Measurements from ENCODE around the gene KRTAP10-9. TPM values are rescaled to one million over a fixed set of nuclear protein-coding genes. Genes with fewer than 3 reads are reported as not detected.
"Not testable (repeated sequence)": the region's sequence is repeated elsewhere in the genome, so short reads cannot be mapped to it uniquely, and the experiment has no call there.

Gene KRTAP10-9
- polyA plus RNA-seq, 1 donor (not counting 4 experiments of a cell fraction or from before 2014, with no cell fraction given) = not detected

DNA sequence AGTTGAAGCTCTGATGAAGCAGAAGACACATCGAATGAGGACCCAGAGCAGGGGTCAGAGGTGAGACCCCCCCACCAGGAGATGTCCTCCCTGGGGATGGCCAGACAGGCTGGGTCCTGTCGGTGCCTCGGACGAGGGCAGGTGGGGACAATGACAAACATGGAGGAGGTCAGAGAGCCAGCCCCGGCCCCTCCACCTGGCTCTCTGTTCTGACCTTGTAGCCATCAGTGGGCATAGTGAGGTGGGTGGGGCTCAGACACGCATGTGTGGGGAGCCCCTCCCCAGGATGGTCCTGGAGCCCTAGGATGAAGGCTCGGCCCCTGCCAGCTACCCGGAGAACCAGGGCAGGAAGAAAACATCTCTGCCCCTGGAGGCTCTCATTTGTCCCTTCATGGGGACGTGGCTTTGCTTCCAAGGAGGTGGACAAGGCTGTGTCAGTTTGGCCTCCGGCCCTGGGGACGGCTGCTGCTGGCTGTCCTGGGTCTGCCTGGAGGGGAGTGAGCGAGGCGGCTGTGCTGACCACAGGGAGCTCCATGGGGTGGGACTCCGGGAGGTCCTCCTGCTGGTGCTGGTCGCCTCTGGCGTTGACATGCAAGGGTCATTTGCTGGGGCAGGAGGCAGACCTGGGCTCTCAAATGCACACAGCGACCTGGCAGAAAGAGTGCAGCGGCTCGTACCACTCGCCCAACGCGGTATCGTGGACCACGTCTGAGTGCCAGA is 37.1 kb upstream of the KRTAP10-9 start:
- DNase-seq (ENCODE audit: low read depth, low spot score) (no peak), FAIRE-seq (no peak)
- Histone ChIP-seq H3K4me1 (ENCODE audit: control insufficient read depth, extremely low read depth, insufficient read depth, low read length) (peaks cover 5% of the 10 kb centered on the region), H3K4me3 (ENCODE audit: control insufficient read depth in 2 of 3, extremely low read depth in 1 of 3, insufficient read depth in 2 of 3, low read depth in 1 of 3, low read length in 3 of 3) (no peak overlapping the region), H3K27me3 (ENCODE audit: control insufficient read depth, extremely low read depth, insufficient read depth, low read length) (no peaks in the 10 kb centered on the region), H2AFZ (ENCODE audit: control insufficient read depth, low read length) (no peak overlapping the region), H3K79me2 (ENCODE audit: control insufficient read depth, insufficient read depth, low read length) (no peaks in the 10 kb centered on the region), H3K9ac (ENCODE audit: control insufficient read depth, extremely low read depth, insufficient read depth, low read length) (no peak overlapping the region), H3K4me2 (ENCODE audit: control insufficient read depth, extremely low read depth, insufficient read depth, low read depth, low read length) (no peak overlapping the region), H3K36me3 (ENCODE audit: control insufficient read depth in 2 of 2, extremely low read depth in 1 of 2, insufficient read depth in 2 of 2, low read length in 2 of 2) (no peaks in the 10 kb centered on the region), H4K20me1 (ENCODE audit: control insufficient read depth, extremely low read depth, insufficient read depth, low read length) (no peaks in the 10 kb centered on the region), H3K27ac (ENCODE audit: control insufficient read depth, insufficient read depth, low read length) (no peak overlapping the region), H3K9me3 (ENCODE audit: control insufficient read depth, low read depth, low read length) (no peaks in the 10 kb centered on the region), H3K9me1 (ENCODE audit: control insufficient read depth, extremely low read depth, insufficient read depth, low read length) (no peaks in the 10 kb centered on the region)
- no peak for TF ChIP-seq EZH2 (IDR thresholded peaks at IDR 0.05; ENCODE audit: low read length)
- TF ChIP-seq, protein P1, sequence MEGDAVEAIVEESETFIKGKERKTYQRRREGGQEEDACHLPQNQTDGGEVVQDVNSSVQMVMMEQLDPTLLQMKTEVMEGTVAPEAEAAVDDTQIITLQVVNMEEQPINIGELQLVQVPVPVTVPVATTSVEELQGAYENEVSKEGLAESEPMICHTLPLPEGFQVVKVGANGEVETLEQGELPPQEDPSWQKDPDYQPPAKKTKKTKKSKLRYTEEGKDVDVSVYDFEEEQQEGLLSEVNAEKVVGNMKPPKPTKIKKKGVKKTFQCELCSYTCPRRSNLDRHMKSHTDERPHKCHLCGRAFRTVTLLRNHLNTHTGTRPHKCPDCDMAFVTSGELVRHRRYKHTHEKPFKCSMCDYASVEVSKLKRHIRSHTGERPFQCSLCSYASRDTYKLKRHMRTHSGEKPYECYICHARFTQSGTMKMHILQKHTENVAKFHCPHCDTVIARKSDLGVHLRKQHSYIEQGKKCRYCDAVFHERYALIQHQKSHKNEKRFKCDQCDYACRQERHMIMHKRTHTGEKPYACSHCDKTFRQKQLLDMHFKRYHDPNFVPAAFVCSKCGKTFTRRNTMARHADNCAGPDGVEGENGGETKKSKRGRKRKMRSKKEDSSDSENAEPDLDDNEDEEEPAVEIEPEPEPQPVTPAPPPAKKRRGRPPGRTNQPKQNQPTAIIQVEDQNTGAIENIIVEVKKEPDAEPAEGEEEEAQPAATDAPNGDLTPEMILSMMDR (optimal IDR thresholded peaks at IDR 0.05 in 1 of 3, IDR thresholded peaks at IDR 0.05 in 1 of 3, conservative IDR thresholded peaks at IDR 0.05 in 1 of 3; ENCODE audit: extremely low read depth in 1 of 3, insufficient read depth in 2 of 3, low read length in 3 of 3) = no peak
- dilution Hi-C loops (cut with MboI; ENCODE audit: extremely low pct_ligation_motif_present, low sequenced_read_pairs) = no loop called here

DNA sequence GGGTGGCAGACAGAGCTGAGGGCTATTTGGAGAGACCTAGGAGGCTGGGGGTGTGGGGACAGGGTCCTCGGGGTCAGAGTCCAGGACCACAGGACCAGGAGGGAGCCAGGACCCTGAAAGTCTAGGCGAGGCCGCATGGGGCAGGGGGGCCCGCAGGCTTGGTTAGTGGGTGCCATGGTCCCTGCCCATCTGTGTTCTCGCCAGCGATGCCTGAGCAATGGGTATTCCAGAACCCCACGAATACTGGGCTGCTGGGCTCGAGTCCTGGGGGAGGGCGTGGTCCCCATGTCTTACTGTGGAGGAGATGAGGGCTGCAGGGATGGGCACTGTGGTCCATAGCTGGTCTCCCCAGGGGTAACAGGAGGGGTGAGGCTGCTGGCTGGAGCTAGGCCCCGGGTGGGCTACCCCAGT is 36.6 kb upstream of the KRTAP10-9 start:
- Histone ChIP-seq H3K4me2 (ENCODE audit: control insufficient read depth, extremely low read depth, insufficient read depth, low read depth, low read length) (no peak overlapping the region), H3K27me3 (ENCODE audit: control insufficient read depth, extremely low read depth, insufficient read depth, low read length) (no peaks in the 10 kb centered on the region), H3K27ac (ENCODE audit: control insufficient read depth, insufficient read depth, low read length) (no peak overlapping the region), H3K9ac (ENCODE audit: control insufficient read depth, extremely low read depth, insufficient read depth, low read length) (no peak overlapping the region), H3K4me1 (ENCODE audit: control insufficient read depth, extremely low read depth, insufficient read depth, low read length) (peaks cover 5% of the 10 kb centered on the region), H4K20me1 (ENCODE audit: control insufficient read depth, extremely low read depth, insufficient read depth, low read length) (no peaks in the 10 kb centered on the region), H3K9me3 (ENCODE audit: control insufficient read depth, low read depth, low read length) (no peaks in the 10 kb centered on the region), H3K79me2 (ENCODE audit: control insufficient read depth, insufficient read depth, low read length) (no peaks in the 10 kb centered on the region), H3K9me1 (ENCODE audit: control insufficient read depth, extremely low read depth, insufficient read depth, low read length) (no peaks in the 10 kb centered on the region), H3K4me3 (ENCODE audit: control insufficient read depth in 2 of 3, extremely low read depth in 1 of 3, insufficient read depth in 2 of 3, low read depth in 1 of 3, low read length in 3 of 3) (no peak overlapping the region), H2AFZ (ENCODE audit: control insufficient read depth, low read length) (no peak overlapping the region), H3K36me3 (ENCODE audit: control insufficient read depth in 2 of 2, extremely low read depth in 1 of 2, insufficient read depth in 2 of 2, low read length in 2 of 2) (no peaks in the 10 kb centered on the region)
- dilution Hi-C loops (cut with MboI; ENCODE audit: extremely low pct_ligation_motif_present, low sequenced_read_pairs) = no loop called here
- TF ChIP-seq, protein P1 (optimal IDR thresholded peaks at IDR 0.05 in 1 of 3, IDR thresholded peaks at IDR 0.05 in 1 of 3, conservative IDR thresholded peaks at IDR 0.05 in 1 of 3; ENCODE audit: extremely low read depth in 1 of 3, insufficient read depth in 2 of 3, low read length in 3 of 3) = no peak
- no peak for TF ChIP-seq EZH2 (IDR thresholded peaks at IDR 0.05; ENCODE audit: low read length)
- FAIRE-seq (no peak), DNase-seq (ENCODE audit: low read depth, low spot score) (no peak)

DNA sequence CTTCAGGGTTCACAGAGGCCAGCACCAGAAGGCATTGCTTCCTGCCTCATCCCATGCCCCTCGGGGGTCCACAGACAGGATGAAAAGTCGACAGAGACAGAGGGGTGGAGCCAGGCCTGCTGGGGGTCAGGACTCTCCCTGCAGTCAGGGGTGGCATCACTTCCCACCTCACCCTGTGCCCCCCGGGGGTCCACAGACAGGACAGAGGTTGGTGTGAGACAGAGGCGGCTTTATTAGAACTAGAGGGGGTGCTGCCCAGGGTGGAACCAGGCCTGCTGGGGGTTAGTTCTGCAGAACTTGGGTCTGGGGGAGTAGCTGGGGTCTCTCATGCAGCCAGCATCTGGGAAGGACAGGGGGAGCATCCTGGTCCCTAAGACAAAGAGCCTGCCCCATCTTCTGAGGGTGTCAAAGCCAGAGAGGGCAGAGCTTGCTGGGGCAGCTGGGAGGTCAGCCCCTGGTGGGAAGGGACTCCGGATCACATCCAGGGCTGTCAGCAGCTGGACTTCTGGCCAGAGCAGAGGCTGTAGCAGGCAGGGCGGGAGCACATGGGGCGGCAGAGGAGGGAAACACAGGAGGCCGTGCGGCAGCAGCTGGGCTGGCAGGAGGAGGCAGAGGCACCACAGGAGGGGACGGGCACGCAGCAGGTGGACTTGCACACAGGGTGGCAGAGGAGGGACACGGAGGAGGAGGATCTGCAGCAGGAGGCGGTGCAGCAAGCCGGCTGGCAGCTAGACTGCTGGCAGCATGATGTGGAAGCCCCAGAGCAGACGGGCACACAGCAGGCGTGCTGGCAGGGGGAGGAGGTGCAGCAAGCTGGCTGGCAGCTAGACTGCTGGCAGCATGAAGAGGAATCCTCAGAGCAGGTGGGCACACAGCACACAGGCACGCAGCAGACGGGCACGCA is 35.7 kb upstream of the KRTAP10-9 start:
- H3K4me3 ChIP-seq (ENCODE audit: control insufficient read depth in 2 of 3, extremely low read depth in 1 of 3, insufficient read depth in 2 of 3, low read depth in 1 of 3, low read length in 3 of 3); H3K9ac ChIP-seq (ENCODE audit: control insufficient read depth, extremely low read depth, insufficient read depth, low read length); H2AFZ ChIP-seq (ENCODE audit: control insufficient read depth, low read length); H3K27ac ChIP-seq (ENCODE audit: control insufficient read depth, insufficient read depth, low read length); dilution Hi-C loops (cut with MboI; ENCODE audit: extremely low pct_ligation_motif_present, low sequenced_read_pairs); H3K27me3 ChIP-seq (ENCODE audit: control insufficient read depth, extremely low read depth, insufficient read depth, low read length); FAIRE-seq; H3K36me3 ChIP-seq (ENCODE audit: control insufficient read depth in 2 of 2, extremely low read depth in 1 of 2, insufficient read depth in 2 of 2, low read length in 2 of 2); H3K9me1 ChIP-seq (ENCODE audit: control insufficient read depth, extremely low read depth, insufficient read depth, low read length); H4K20me1 ChIP-seq (ENCODE audit: control insufficient read depth, extremely low read depth, insufficient read depth, low read length); DNase-seq (ENCODE audit: low read depth, low spot score); H3K4me2 ChIP-seq (ENCODE audit: control insufficient read depth, extremely low read depth, insufficient read depth, low read depth, low read length); H3K9me3 ChIP-seq (ENCODE audit: control insufficient read depth, low read depth, low read length); H3K4me1 ChIP-seq (ENCODE audit: control insufficient read depth, extremely low read depth, insufficient read depth, low read length); H3K79me2 ChIP-seq (ENCODE audit: control insufficient read depth, insufficient read depth, low read length): not testable (repeated sequence)
